GM12878 (cell line): ENCODE results near the gene MANBA. TPM values are rescaled to one million over a fixed set of nuclear protein-coding genes. Genes with fewer than 3 reads are reported as not detected.
A peak's percentile ranks its signal among the peaks of the same experiment; 100 is the strongest.

Source experiments
- EP300 ChIP-seq, 2 experiments: fragments of 150-350 bp in 1 of 2; IDR thresholded peaks; 2 replicates each; pipeline ENCODE4 v1.6.1; 2011 to 2012; ENCODE audit warnings: low read depth in 2 of 2, low read length in 2 of 2, borderline replicate concordance in 1 of 2, improper control_type of control experiment in 1 of 2, inconsistent platforms in 1 of 2; ENCODE audit not compliant: control insufficient read depth in 1 of 2
- GABPA ChIP-seq: IDR thresholded peaks from 2 replicates; pipeline ENCODE4 v1.6.1; 2014; ENCODE audit warnings: antibody characterized with exemption, low read depth, mild to moderate bottlenecking, inconsistent platforms
- HDAC6 ChIP-seq: fragments of 200-600 bp; sonication (generic); IDR thresholded peaks from one replicate; pipeline ENCODE4 v1.8.0; 2017; ENCODE audit warnings: antibody characterized with exemption; ENCODE audit not compliant: unreplicated experiment
- IKZF2 ChIP-seq, 2 experiments: fragments of 450-650 bp; IDR thresholded peaks; 2 replicates each; pipeline ENCODE4 v1.6.1; 2017; ENCODE audit warnings: mild to moderate bottlenecking in 2 of 2, moderate library complexity in 2 of 2
- MLLT1 ChIP-seq: fragments of 450-650 bp; IDR thresholded peaks from 2 replicates; pipeline ENCODE4 v1.6.1; 2016; ENCODE audit warnings: mild to moderate bottlenecking
- MTA2 ChIP-seq: fragments of 450-650 bp; IDR thresholded peaks from 2 replicates; pipeline ENCODE4 v1.6.1; 2016; ENCODE audit warnings: low read depth, mild to moderate bottlenecking, moderate library complexity
- MYB ChIP-seq: fragments of 150-350 bp; IDR thresholded peaks from 2 replicates; pipeline ENCODE4 v1.6.1; 2014; ENCODE audit warnings: mild to moderate bottlenecking, low read depth, low read length, borderline replicate concordance
- NFIC ChIP-seq: IDR thresholded peaks from 2 replicates; pipeline ENCODE4 v1.6.1; 2012; ENCODE audit warnings: low read depth, mild to moderate bottlenecking, inconsistent platforms, low read length, moderate library complexity
- NFYA ChIP-seq: IDR thresholded peaks from 2 replicates; pipeline ENCODE4 v1.6.1; 2011; ENCODE audit warnings: low read depth, mild to moderate bottlenecking, low read length, improper control_type of control experiment, borderline replicate concordance
- PAX5 ChIP-seq: IDR thresholded peaks from 2 replicates; pipeline ENCODE4 v1.6.1; 2011; ENCODE audit warnings: low read depth, low read length, borderline replicate concordance
- POLR2A ChIP-seq: IDR thresholded peaks from 2 replicates; pipeline ENCODE4 v1.6.1; 2011; ENCODE audit warnings: low read depth, mild to moderate bottlenecking, low read length
- POLR2AphosphoS2 ChIP-seq: IDR thresholded peaks from 2 replicates; pipeline ENCODE4 v1.6.1; 2011; ENCODE audit warnings: low read depth, mild to moderate bottlenecking, low read length, improper control_type of control experiment, moderate library complexity
- RAD51 ChIP-seq: fragments of 450-650 bp; IDR thresholded peaks from 2 replicates; pipeline ENCODE4 v1.6.1; 2016; ENCODE audit warnings: moderate library complexity, mild to moderate bottlenecking, inconsistent platforms
- RELB ChIP-seq: fragments of 450-650 bp; IDR thresholded peaks from 2 replicates; pipeline ENCODE4 v1.6.1; 2017; ENCODE audit warnings: low read depth, mild to moderate bottlenecking, moderate library complexity
- SIX5 ChIP-seq: IDR thresholded peaks from 2 replicates; pipeline ENCODE4 v1.6.1; 2011; ENCODE audit warnings: mild to moderate bottlenecking, low read depth, low read length, moderate library complexity; ENCODE audit not compliant: severe bottlenecking
- SREBF1 ChIP-seq: IDR thresholded peaks from 2 replicates; pipeline ENCODE4 v1.6.1; 2012; ENCODE audit warnings: mild to moderate bottlenecking, low read length
- USF1 ChIP-seq: IDR thresholded peaks from 2 replicates; pipeline ENCODE4 v1.6.1; 2011; ENCODE audit warnings: borderline replicate concordance, low read depth, mild to moderate bottlenecking, moderate library complexity, mixed read lengths, low read length; ENCODE audit not compliant: insufficient read depth; ENCODE audit errors: extremely low read length
- ZNF274 ChIP-seq: IDR thresholded peaks from one replicate; pipeline ENCODE4 v1.8.0; 2011; ENCODE audit not compliant: insufficient read length, insufficient read depth
- ZSCAN29 ChIP-seq: fragments of 450-650 bp; IDR thresholded peaks from 2 replicates; pipeline ENCODE4 v1.6.1; 2017; ENCODE audit warnings: mild to moderate bottlenecking, moderate library complexity
- polyA plus RNA-seq, 11 experiments: library from polyadenylated mRNA; depleted of rRNA in 4 of 11; unstranded in 6 of 11; stranded (reverse) in 5 of 11; fragments of >200 nt; fragmentation: Nextera tagmentation in 4 of 11; fragmentation: Illumina TruSeq in 1 of 11; extraction: Ambion mirVana in 4 of 11; extraction: Trizol in 1 of 11; gene quantifications; 1 replicate in 1 of 11; 2 replicates in 10 of 11; pipeline versions ENCODE4 v1.2.1 to v1.2.3, GENCODE V29; 2011 to 2016; ENCODE audit warnings: inconsistent platforms in 2 of 11, missing spikeins in 2 of 11, low read depth in 1 of 11
- total RNA-seq, 4 experiments: library from RNA; depleted of rRNA in 3 of 4; stranded (reverse); fragments of >200 nt in 3 of 4; fragmentation: Illumina TruSeq in 1 of 4; extraction: Trizol in 1 of 4; gene quantifications; 2 replicates each; pipeline versions ENCODE4 v1.2.1 to v1.2.3, GENCODE V29; 2013 to 2021
- TF ChIP-seq, protein P1 (sequence below): fragments of 450-650 bp; IDR thresholded peaks from 2 replicates; pipeline ENCODE4 v1.6.1; 2017; ENCODE audit warnings: mild to moderate bottlenecking, low read depth, inconsistent platforms; ENCODE audit not compliant: poor library complexity, severe bottlenecking

MANBA gene
- total and polyA plus RNA-seq, 10 of the 15 experiments (the other 5 are each of a cell fraction or from before 2014, with no cell fraction given), result 3.8 to 19.0 (median 12.5) TPM

DNA sequence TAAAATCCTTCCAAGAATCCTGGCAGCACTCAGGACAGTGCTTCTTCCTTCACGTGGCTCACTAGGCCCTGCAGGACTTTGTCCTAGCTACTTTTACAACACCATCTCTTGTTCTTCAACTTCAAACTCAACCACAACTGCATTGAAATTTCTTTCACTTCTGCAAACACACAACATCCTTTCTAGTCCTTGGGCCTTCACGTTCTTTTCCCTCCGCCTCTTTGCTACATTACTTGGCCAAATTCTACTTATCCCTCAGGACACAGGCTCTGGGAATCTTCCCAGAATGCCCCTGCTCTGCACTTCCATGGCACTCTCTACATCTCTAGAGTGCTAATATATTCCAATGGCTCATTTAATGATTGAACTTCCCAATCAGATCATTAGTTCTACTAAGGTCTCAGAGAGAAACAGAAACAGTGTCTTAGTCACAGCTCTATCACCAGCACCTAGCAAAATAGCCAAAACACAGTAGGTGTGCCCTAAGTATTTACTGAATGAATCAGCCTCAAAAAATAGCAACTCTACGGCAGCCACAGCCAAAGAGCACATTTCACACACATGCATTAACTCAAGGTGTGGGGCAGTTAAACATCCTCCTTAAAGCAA is 73.3 kb downstream of the MANBA start (continued):
- no peak for TF ChIP-seq SIX5
- peak; percentile 82 for TF ChIP-seq RAD51
- TF ChIP-seq, protein P1, sequence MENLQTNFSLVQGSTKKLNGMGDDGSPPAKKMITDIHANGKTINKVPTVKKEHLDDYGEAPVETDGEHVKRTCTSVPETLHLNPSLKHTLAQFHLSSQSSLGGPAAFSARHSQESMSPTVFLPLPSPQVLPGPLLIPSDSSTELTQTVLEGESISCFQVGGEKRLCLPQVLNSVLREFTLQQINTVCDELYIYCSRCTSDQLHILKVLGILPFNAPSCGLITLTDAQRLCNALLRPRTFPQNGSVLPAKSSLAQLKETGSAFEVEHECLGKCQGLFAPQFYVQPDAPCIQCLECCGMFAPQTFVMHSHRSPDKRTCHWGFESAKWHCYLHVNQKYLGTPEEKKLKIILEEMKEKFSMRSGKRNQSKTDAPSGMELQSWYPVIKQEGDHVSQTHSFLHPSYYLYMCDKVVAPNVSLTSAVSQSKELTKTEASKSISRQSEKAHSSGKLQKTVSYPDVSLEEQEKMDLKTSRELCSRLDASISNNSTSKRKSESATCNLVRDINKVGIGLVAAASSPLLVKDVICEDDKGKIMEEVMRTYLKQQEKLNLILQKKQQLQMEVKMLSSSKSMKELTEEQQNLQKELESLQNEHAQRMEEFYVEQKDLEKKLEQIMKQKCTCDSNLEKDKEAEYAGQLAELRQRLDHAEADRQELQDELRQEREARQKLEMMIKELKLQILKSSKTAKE, result peak; percentile 49
- no peak for TF ChIP-seq POLR2A
- TF ChIP-seq POLR2AphosphoS2, result no peak
- TF ChIP-seq EP300 (IDR thresholded peaks at IDR 0.05; ENCODE audit: borderline replicate concordance in 1 of 2, control insufficient read depth in 1 of 2, low read depth in 2 of 2, low read length in 2 of 2), result peak in 1 of 2 experiments; percentile 69; a peak in 2 of 4 replicates
- TF ChIP-seq SREBF1, result no peak
- TF ChIP-seq ZSCAN29, result no peak
- TF ChIP-seq MLLT1, result peak; percentile 80
- TF ChIP-seq HDAC6, result no peak
- no peak for TF ChIP-seq GABPA
- peak; percentile 78 for TF ChIP-seq MTA2
- TF ChIP-seq ZNF274, result no peak
- no peak for TF ChIP-seq NFYA
- peak; percentile 70 for TF ChIP-seq RELB
- no peak for TF ChIP-seq USF1
- TF ChIP-seq PAX5, result no peak
- no peak for TF ChIP-seq MYB
- TF ChIP-seq IKZF2 (IDR thresholded peaks at IDR 0.05), result peak; percentile 90 to 91
- TF ChIP-seq NFIC, result peak; percentile 72
